ENCODE measurements around the gene TMEM184A.

DNA sequence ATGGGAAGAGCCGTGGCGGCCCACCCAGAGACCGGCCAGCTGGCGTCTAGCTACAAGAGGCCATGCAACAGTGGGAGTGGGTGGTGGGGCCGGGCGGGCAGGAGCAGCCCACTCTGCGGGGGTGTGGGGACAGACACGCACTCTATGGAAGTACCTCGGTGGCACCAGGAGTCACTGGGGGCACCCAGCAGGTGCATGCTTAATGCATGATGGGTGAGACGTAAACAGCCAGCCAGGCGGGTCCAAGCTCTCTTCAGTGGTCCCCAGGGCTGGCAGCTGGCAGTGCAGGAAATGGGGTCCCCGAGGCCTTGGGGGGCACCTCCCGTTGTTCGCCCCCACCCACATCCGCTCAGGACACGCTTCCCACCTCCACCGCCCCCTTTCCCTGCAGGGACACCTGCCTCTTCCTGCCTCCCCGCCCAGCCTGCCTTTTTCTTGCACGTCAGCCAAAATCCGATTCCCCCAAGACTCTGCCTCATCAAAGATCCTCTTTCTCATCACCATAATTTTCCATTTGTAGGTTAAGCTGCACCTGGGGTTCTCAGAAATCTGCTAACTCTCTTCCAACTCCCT is 36.4 kb upstream of the TMEM184A start:
- TF ChIP-seq, protein P1, sequence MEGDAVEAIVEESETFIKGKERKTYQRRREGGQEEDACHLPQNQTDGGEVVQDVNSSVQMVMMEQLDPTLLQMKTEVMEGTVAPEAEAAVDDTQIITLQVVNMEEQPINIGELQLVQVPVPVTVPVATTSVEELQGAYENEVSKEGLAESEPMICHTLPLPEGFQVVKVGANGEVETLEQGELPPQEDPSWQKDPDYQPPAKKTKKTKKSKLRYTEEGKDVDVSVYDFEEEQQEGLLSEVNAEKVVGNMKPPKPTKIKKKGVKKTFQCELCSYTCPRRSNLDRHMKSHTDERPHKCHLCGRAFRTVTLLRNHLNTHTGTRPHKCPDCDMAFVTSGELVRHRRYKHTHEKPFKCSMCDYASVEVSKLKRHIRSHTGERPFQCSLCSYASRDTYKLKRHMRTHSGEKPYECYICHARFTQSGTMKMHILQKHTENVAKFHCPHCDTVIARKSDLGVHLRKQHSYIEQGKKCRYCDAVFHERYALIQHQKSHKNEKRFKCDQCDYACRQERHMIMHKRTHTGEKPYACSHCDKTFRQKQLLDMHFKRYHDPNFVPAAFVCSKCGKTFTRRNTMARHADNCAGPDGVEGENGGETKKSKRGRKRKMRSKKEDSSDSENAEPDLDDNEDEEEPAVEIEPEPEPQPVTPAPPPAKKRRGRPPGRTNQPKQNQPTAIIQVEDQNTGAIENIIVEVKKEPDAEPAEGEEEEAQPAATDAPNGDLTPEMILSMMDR (IDR thresholded peaks at IDR 0.05) = no peak
- TF ChIP-seq POLR2A (IDR thresholded peaks at IDR 0.05) = no peak
- no peak for TF ChIP-seq EP300 (IDR thresholded peaks at IDR 0.05)
- no peak for TF ChIP-seq POLR2AphosphoS5 (IDR thresholded peaks at IDR 0.05)
